Measurements from ENCODE around the gene NEDD8. TPM values are rescaled to one million over a fixed set of nuclear protein-coding genes. Genes with fewer than 3 reads are reported as not detected.
A peak's percentile ranks its signal among the peaks of the same experiment; 100 is the strongest.

NEDD8 gene
- total and polyA plus RNA-seq, 9 donors: 69.7 to 301 (median 134) TPM

- Histone ChIP-seq H3K27me3 (no peaks in the 10 kb centered on the region), H3K36me3 (no peaks in the 10 kb centered on the region), H3K27ac (no peak overlapping the region), H3K9me3 (no peaks in the 10 kb centered on the region), H3K4me3 (no peak overlapping the region), H3K4me1 (ENCODE audit: insufficient read depth) (peaks cover 2% of the 10 kb centered on the region)
- 85 to 91% (median 90%) methylated on average over 9 of the region's 9 CpGs for WGBS, 3 donors
- TF ChIP-seq POLR2A (IDR thresholded peaks at IDR 0.05) (no peak), EP300 (IDR thresholded peaks at IDR 0.05) (no peak), CTCF (IDR thresholded peaks at IDR 0.05) (no peak)
- intact Hi-C loops (cut with DNase I): no loop called here
- no peak for DNase-seq
These were observed 35.3 kb upstream of the NEDD8 start for GRCh38 chr14:24267516-24267915.

- H3K27me3 ChIP-seq: no peaks in the 10 kb centered on the region
- H3K36me3 ChIP-seq: no peaks in the 10 kb centered on the region
- H3K4me3 ChIP-seq: no peak overlapping the region
- intact Hi-C loops (cut with DNase I): no loop called here
- no peaks in the 10 kb centered on the region for H3K9me3 ChIP-seq
- TF ChIP-seq CTCF (IDR thresholded peaks at IDR 0.05) (no peak), EP300 (IDR thresholded peaks at IDR 0.05) (no peak), POLR2A (IDR thresholded peaks at IDR 0.05) (no peak)
- WGBS, 3 donors: 81 to 87% (median 83%) methylated on average over 18 of the region's 18 CpGs
- H3K27ac ChIP-seq: no peak overlapping the region
- no peak for DNase-seq
- H3K4me1 ChIP-seq (ENCODE audit: insufficient read depth): peaks cover 2% of the 10 kb centered on the region
These were observed 34.4 kb upstream of the NEDD8 start for GRCh38 chr14:24266344-24267244.

GRCh38 chr14:24264298-24264697, 32.1 kb upstream of the NEDD8 start:
- H3K36me3 ChIP-seq: no peaks in the 10 kb centered on the region
- H3K27me3 ChIP-seq: no peaks in the 10 kb centered on the region
- intact Hi-C loops (cut with DNase I): no loop called here
- no peak overlapping the region for H3K27ac ChIP-seq
- 16 to 38% (median 32%) methylated on average over 6 of the region's 6 CpGs for WGBS, 3 donors
- H3K4me1 ChIP-seq (ENCODE audit: insufficient read depth): no peaks in the 10 kb centered on the region
- H3K4me3 ChIP-seq: no peak overlapping the region
- TF ChIP-seq EP300 (IDR thresholded peaks at IDR 0.05): no peak
- TF ChIP-seq POLR2A (IDR thresholded peaks at IDR 0.05): no peak
- no peak for TF ChIP-seq CTCF (IDR thresholded peaks at IDR 0.05)
- peak in 1 of 5 donors; percentile 50 for DNase-seq
- no peaks in the 10 kb centered on the region for H3K9me3 ChIP-seq

GRCh38 chr14:24263848-24264247, 31.7 kb upstream of the NEDD8 start:
- H3K4me1 ChIP-seq (ENCODE audit: insufficient read depth): peaks cover 3% of the 10 kb centered on the region
- H3K27ac ChIP-seq: no peak overlapping the region
- H3K9me3 ChIP-seq: no peaks in the 10 kb centered on the region
- H3K36me3 ChIP-seq: no peaks in the 10 kb centered on the region
- WGBS, 3 donors: 55 to 67% (median 65%) methylated on average over 6 of the region's 6 CpGs
- no peak overlapping the region for H3K4me3 ChIP-seq
- intact Hi-C loops (cut with DNase I): no loop called here
- DNase-seq: no peak
- H3K27me3 ChIP-seq: no peaks in the 10 kb centered on the region
- TF ChIP-seq EP300 (IDR thresholded peaks at IDR 0.05) (no peak), CTCF (IDR thresholded peaks at IDR 0.05) (no peak), POLR2A (IDR thresholded peaks at IDR 0.05) (no peak)
